B cell (primary cell): ENCODE data around the gene PAQR6. TPM values are rescaled to one million over a fixed set of nuclear protein-coding genes. Genes with fewer than 3 reads are reported as not detected.
A peak's percentile ranks its signal among the peaks of the same experiment; 100 is the strongest.

Experiments used
- ATAC-seq: fragments of 200-7000 bp; cut with Tn5 transposase; one replicate; pipeline ENCODE4 v1.10.0; 2021; ENCODE audit warnings: low read depth, mild to moderate bottlenecking, moderate number of reproducible peaks, moderate library complexity
- CTCF ChIA-PET: fragments of 350-600 bp; sonication (Branson Sonifier 250); formaldehyde crosslinking; loops from one replicate; lab custom pipeline; 2021; ENCODE audit warnings: antibody characterized with exemption, inconsistent platforms; lab: Charles Lee
- POLR2A ChIA-PET: fragments of 350-600 bp; sonication (Branson Sonifier 250); formaldehyde crosslinking; loops from one replicate; lab custom pipeline; 2021; ENCODE audit warnings: antibody characterized with exemption; lab: Charles Lee
- DNase-seq: peaks from one replicate; pipeline ENCODE4 v3.0.0; 2013
- H2AFZ ChIP-seq: 2 replicates; pipeline ENCODE4 v1.6.1; 2012; ENCODE audit warnings: mild to moderate bottlenecking, low read depth, low read length; ENCODE audit not compliant: insufficient read depth, poor library complexity, severe bottlenecking
- H3K27ac ChIP-seq, 2 donors: 1 replicate in 1 of 2; 2 replicates in 1 of 2; pipeline ENCODE4 v1.5.1; 2012 to 2013; ENCODE audit warnings: low read length in 2 of 2, mild to moderate bottlenecking in 2 of 2, moderate library complexity in 1 of 2
- H3K27me3 ChIP-seq, 4 experiments: fragments of 200-600 bp in 1 of 4; sonication (generic) in 1 of 4; replicated peaks in 1 of 4; 1 replicate in 2 of 4; 2 replicates in 2 of 4; pipeline versions ENCODE4 v1.6.1 to v1.7.0; 2013 to 2016; ENCODE audit warnings: low read length in 3 of 4, mild to moderate bottlenecking in 2 of 4, mixed read lengths in 1 of 4, moderate library complexity in 1 of 4; ENCODE audit not compliant: insufficient read depth in 4 of 4, control insufficient read depth in 3 of 4; ENCODE audit errors: control extremely low read depth in 1 of 4
- H3K36me3 ChIP-seq, 2 experiments: replicated peaks in 1 of 2; 1 replicate in 1 of 2; 2 replicates in 1 of 2; pipeline versions ENCODE4 v1.6.1 to v1.7.1; 2013; ENCODE audit warnings: low read length in 1 of 2; ENCODE audit not compliant: insufficient read depth in 2 of 2, control insufficient read depth in 1 of 2; ENCODE audit errors: control extremely low read depth in 1 of 2, extremely low read depth in 1 of 2
- H3K4me1 ChIP-seq, 2 donors: fragments of 200-600 bp in 1 of 2; sonication (generic) in 1 of 2; 1 replicate in 1 of 2; 2 replicates in 1 of 2; pipeline versions ENCODE4 v1.5.1 to v1.6.1; 2013 to 2017; ENCODE audit warnings: low read length in 2 of 2; ENCODE audit not compliant: control insufficient read depth in 2 of 2, insufficient read depth in 2 of 2
- H3K4me2 ChIP-seq: replicated peaks from 2 replicates; pipeline ENCODE3; 2012; ENCODE audit warnings: mild to moderate bottlenecking, low read depth, low read length; ENCODE audit not compliant: poor library complexity, severe bottlenecking
- H3K4me3 ChIP-seq, 5 experiments: fragments of 200-600 bp in 1 of 5; sonication (generic) in 1 of 5; 1 replicate in 3 of 5; 2 replicates in 2 of 5; pipeline versions ENCODE4 v1.5.1 to v1.7.0; 2011 to 2016; ENCODE audit warnings: low read length in 4 of 5, mild to moderate bottlenecking in 4 of 5, low read depth in 2 of 5, control low read depth in 1 of 5, moderate library complexity in 1 of 5; ENCODE audit not compliant: insufficient read depth in 1 of 5; ENCODE audit errors: control extremely low read depth in 1 of 5, extremely low read depth in 1 of 5
- H3K79me2 ChIP-seq: fragments of 200-600 bp; sonication (generic); one replicate; pipeline ENCODE4 v1.6.0; 2016; ENCODE audit warnings: low read length; ENCODE audit not compliant: control insufficient read depth, insufficient read depth
- H3K9ac ChIP-seq: fragments of 200-600 bp; sonication (generic); 2 replicates; pipeline ENCODE4 v1.6.1; 2017; ENCODE audit warnings: mild to moderate bottlenecking, low read length, moderate library complexity
- H3K9me3 ChIP-seq, 3 donors: one replicate each; pipeline versions ENCODE4 v1.6.1 to v1.7.1; 2013; ENCODE audit warnings: low read length in 2 of 3; ENCODE audit not compliant: control insufficient read depth in 2 of 3, insufficient read depth in 1 of 3; ENCODE audit errors: control extremely low read depth in 1 of 3
- H4K20me1 ChIP-seq: 2 replicates; pipeline ENCODE4 v1.6.0; 2012; ENCODE audit warnings: mild to moderate bottlenecking, low read length; ENCODE audit not compliant: insufficient read depth, control insufficient read depth, poor library complexity, severe bottlenecking
- H3K27ac Mint-ChIP-seq: one replicate; pipeline ENCODE4 v1.8.0; 2021; ENCODE audit warnings: mixed read lengths
- H3K27me3 Mint-ChIP-seq: one replicate; pipeline ENCODE4 v1.8.0; 2021; ENCODE audit warnings: mixed read lengths
- H3K4me1 Mint-ChIP-seq: one replicate; pipeline ENCODE4 v1.8.0; 2021; ENCODE audit warnings: mixed read lengths
- H3K4me3 Mint-ChIP-seq: one replicate; pipeline ENCODE4 v1.8.0; 2021; ENCODE audit warnings: mixed read lengths
- H3K9me3 Mint-ChIP-seq: one replicate; pipeline ENCODE4 v1.8.0; 2022; ENCODE audit warnings: mixed read lengths; ENCODE audit not compliant: insufficient read depth
- CTCF ChIP-seq: fragments of 200-600 bp; IDR thresholded peaks from one replicate; pipeline ENCODE4 v1.8.0; 2022; ENCODE audit warnings: antibody characterized with exemption, mild to moderate bottlenecking
- EZH2 ChIP-seq: IDR thresholded peaks from 2 replicates; pipeline ENCODE4 v1.6.1; 2012; ENCODE audit warnings: borderline replicate concordance, low read depth, mild to moderate bottlenecking, moderate library complexity, low read length; ENCODE audit not compliant: insufficient read depth, poor library complexity, severe bottlenecking
- WGBS: methylation state at CpG from one replicate; pipeline ENCODE4 v1.1.5; 2013; ENCODE audit warnings: missing lambda C conversion rate; ENCODE audit not compliant: insufficient coverage; 5-methylcytosine and 5-hydroxymethylcytosine counted together
- intact Hi-C: fragments of 100-400 bp; cut with micrococcal nuclease; formaldehyde crosslinking; loops from one replicate; pipeline ENCODE4 v1.10.0; 2022
- polyA plus RNA-seq: library from polyadenylated mRNA; depleted of rRNA; stranded (reverse); fragments of >200 nt; gene quantifications from 2 replicates; pipeline ENCODE4 v1.2.3, GENCODE V29; 2012
- total RNA-seq, 2 donors: library from RNA; stranded (reverse); fragments of 120-200 nt in 1 of 2; gene quantifications; 1 replicate in 1 of 2; 2 replicates in 1 of 2; pipeline versions ENCODE4 v1.2.3 to v1.2.4, GENCODE V29; 2013 to 2022

Gene PAQR6
- total and polyA plus RNA-seq, 2 donors (not counting 1 experiment from before 2014, with no cell fraction given), result 1.3 to 1.8 TPM

- H3K9ac ChIP-seq, result no peak overlapping the region
- H3K27ac Mint-ChIP-seq, result no peak overlapping the region
- ATAC-seq, result no peak
These were observed 447 bp upstream of the PAQR6 start for GRCh38 chr1:156248323-156248683.

More at GRCh38 chr1:156248323-156248683, 447 bp upstream of the PAQR6 start:
- TF ChIP-seq EZH2 (no peak), CTCF (no peak)
- H3K79me2 ChIP-seq, result no peaks in the 10 kb centered on the region
- no peak overlapping the region for H3K4me2 ChIP-seq
- no peak overlapping the region for H3K27ac ChIP-seq
- H3K4me3 ChIP-seq, result no peak overlapping the region
- Mint-ChIP-seq H3K4me1 (peaks cover 18% of the 10 kb centered on the region), H3K27me3 (peaks cover 7% of the 10 kb centered on the region), H3K9me3 (no peaks in the 10 kb centered on the region), H3K4me3 (peak overlapping the region; percentile 6)
- H3K9me3 ChIP-seq, result peaks cover 0 to 3% (median 0%) of the 10 kb centered on the region in 3 donors
- ChIA-PET CTCF (interaction anchor here (1.4 kb wide), 1 partner anchor 102 kb away, joined by 3 read pairs; no protein-coding TSS in a partner anchor), POLR2A (no interaction called here)
- intact Hi-C loops, result no loop called here
- H3K27me3 ChIP-seq, result peaks cover 0 to 12% (median 0%) of the 10 kb centered on the region in 4 experiments
- no peaks in the 10 kb centered on the region for H4K20me1 ChIP-seq
- no CpG with 5 or more reads among the region's 4 CpGs for WGBS
- H3K36me3 ChIP-seq, result peaks cover under 1 to 33% of the 10 kb centered on the region in 2 experiments
- no peak for DNase-seq
- peaks cover 14 to 15% of the 10 kb centered on the region in 2 donors for H3K4me1 ChIP-seq
- H2AFZ ChIP-seq, result no peak overlapping the region
